ENCODE measurements around the gene RMRP.
"Not testable (repeated sequence)": the region's sequence is repeated elsewhere in the genome, so short reads cannot be mapped to it uniquely, and the experiment has no call there.

RMRP gene

DNA sequence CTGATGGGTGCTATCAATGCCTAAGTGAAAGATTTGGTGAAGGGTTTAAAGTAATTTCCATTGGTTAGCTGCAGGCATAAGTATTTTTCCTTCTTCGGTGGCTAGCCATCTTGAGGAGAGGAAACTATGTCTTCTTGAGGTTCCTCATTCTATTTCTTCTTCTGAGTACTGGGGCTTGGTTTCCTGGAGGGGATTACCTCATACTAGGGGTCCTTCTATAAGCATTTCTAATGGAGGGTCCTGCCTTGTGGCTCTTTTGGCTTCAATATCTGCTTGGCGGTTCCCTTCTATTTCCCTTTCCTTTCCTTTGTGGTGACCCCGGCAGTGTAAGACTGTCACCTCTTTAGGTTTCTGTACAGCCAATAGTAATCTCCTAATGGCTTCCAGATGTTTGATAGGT, 16.3 kb downstream of the RMRP start:
- DNase-seq (ENCODE audit: low read depth) = not testable (repeated sequence)

- not testable (repeated sequence) for DNase-seq (ENCODE audit: low read depth)
These were observed 17.4 kb downstream of the RMRP start for GRCh38 chr9:35640431-35640830.

DNA sequence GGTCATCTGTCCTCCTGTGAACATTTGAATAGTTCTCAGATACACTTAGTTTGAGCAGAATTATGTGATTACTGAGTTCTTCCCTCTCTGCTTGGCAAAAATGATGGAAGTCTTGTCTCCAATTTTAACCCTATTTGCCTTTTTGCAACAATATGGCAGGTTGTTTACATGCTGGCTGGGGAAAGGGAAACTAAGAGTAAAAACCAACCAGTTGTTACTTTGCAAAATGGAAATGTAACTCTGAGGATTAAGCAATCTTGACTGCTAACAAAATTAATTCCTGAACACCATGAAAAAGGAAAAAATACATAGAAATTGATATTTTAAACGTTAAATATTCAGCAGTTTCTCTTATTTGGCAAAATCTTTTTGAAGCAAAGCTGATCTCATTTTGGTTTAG, 18.2 kb downstream of the RMRP start:
- DNase-seq (ENCODE audit: low read depth) = no peak

GRCh38 chr9:35639225-35639624, 18.6 kb downstream of the RMRP start:
- DNase-seq (ENCODE audit: low read depth) = not testable (repeated sequence)

DNA sequence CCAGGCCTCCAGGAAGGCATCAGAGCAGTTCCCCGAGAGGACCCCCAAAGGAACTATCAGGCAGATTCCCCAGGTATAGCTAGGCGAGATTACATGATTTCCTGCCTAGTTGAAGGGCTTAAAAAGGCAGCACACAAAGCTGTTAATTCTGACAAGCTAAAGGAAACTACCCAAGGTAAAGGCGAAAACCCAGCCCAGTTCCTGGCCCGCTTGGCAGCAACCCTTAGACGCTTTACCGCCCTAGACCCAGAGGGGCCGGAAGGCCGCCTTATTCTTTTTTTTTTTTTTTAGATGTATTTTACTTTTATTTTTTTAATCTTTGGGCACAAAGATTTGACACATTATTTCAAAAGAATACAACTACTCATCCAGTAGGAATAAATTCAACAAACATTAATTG, 19.1 kb downstream of the RMRP start:
- DNase-seq (ENCODE audit: low read depth) = not testable (repeated sequence)

GRCh38 chr9:35637427-35637955, 20.3 kb downstream of the RMRP start:
- DNase-seq (ENCODE audit: low read depth) = not testable (repeated sequence)

DNA sequence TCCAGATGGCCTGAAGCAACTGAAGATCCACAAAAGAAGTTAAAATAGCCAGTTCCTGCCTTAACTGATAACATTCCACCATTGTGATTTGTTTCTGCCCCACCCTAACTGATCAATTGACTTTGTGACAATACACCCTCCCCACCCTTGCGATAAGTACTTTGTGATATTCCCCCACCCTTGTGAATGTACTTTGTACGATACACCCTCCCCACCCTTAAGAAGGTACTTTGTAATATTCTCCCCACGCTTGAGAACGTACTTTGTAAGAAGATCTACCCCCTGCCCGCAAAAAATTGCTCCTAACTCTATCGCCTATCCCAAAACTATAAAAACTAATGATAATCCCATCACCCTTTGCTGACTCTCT, 21.0 kb downstream of the RMRP start:
- DNase-seq (ENCODE audit: low read depth) = not testable (repeated sequence)

- no peak for DNase-seq (ENCODE audit: low read depth)
These were observed 21.5 kb downstream of the RMRP start for GRCh38 chr9:35636135-35636876.

- DNase-seq (ENCODE audit: low read depth) = no peak
These were observed 22.1 kb downstream of the RMRP start for GRCh38 chr9:35635730-35636129.

- no peak for DNase-seq (ENCODE audit: low read depth)
These were observed 28.2 kb downstream of the RMRP start for GRCh38 chr9:35629597-35629996.

DNA sequence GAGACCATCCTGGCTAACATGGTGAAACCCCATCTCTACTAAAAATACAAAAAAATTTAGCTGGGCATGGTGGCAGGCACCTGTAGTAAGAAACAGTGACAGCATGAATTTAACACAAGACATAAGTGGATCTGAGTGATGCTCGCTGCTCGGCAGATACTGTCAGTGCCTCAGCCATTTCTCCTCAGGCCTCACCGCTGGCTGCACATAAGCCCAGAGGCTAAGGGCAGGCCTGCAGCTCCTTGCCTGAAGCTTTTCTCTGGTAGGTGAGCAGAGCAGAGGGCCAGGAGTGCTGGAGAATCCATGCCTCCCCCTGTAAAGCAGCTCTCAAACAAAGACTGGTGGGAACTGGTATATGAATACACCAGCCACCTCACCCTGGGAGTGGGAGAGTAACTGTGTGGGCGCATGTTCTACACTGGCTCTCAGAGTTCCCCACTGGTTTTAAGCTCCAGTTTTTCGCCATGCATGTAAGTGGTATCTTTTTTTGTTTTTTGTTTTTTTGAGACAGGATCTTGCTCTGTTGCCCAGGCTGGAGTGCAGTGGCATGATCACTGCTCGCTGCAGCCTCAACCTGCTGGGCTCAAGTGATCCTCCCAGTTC, 29.3 kb downstream of the RMRP start:
- no peak for DNase-seq (ENCODE audit: low read depth)

DNA sequence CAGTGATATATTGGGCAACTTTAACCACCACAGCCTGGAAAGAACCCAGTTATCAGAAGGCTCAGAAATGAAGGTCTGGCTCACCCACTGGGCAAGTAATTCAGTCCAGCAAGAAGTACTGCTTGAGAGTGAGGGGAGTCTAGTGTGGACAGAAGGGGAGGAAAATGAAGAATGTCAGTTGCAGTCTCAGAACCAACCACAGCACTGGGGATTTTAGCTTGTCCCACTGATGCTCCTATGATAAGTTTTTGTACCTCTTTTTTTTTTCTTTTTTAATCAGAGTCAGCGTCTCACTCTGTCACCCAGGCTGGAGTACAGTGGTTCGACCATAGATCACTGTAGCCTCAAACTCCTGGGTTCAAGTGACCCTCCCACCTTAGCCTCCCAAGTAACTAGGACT, 30.2 kb downstream of the RMRP start:
- DNase-seq (ENCODE audit: low read depth) = peak; percentile 60

GRCh38 chr9:35619800-35620158, 38.0 kb downstream of the RMRP start:
- DNase-seq (ENCODE audit: low read depth) = no peak

GRCh38 chr9:35618854-35619799, 38.7 kb downstream of the RMRP start:
- DNase-seq (ENCODE audit: low read depth) = no peak

DNA sequence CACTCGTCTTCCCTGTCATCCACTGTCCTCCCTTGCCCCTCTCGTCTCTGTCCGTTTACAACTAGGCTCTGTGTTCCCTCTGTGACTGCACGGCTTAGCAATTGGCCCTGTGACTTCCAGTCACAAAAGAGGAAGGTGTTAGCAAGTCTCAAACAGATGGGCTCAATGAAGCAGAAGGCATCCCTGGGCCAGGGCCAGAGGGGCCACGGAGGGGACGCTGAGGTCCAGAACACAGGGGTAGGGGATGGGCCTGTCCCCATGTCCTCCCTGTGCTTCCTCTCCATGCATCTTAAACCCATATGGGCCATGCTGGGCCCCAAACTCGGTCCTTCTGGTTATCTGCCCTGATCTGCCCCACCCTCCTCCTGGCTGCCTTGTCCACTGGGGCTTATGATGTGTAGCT, 39.5 kb downstream of the RMRP start, which contains the start of gene CD72:
Gene CD72, minus strand, starts transcription at position 89 of the 403 bp plus-strand sequence. CDS start 110 bp downstream, outside the sequence.
- DNase-seq (ENCODE audit: low read depth) = no peak

DNA sequence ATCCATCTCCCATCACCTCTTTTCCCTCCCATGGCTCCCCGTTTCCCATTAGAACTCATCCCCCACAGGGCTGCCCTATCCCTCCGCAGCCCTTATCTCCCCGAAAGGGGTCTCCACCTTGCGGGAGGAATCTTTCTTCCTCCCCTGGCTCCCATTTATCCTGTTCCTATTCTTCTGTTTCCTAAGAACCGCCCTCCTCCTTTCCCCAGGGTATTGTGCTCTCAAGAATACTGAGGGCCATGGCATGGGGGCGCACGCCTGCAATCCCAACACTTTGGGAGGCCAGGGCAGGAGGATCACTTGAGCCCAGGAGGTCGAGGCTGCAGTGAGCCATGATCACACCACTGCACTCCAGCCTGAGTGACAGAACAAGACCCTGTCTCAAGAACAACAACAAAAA, 40.3 kb downstream of the RMRP start:
- no peak for DNase-seq (ENCODE audit: low read depth)

DNA sequence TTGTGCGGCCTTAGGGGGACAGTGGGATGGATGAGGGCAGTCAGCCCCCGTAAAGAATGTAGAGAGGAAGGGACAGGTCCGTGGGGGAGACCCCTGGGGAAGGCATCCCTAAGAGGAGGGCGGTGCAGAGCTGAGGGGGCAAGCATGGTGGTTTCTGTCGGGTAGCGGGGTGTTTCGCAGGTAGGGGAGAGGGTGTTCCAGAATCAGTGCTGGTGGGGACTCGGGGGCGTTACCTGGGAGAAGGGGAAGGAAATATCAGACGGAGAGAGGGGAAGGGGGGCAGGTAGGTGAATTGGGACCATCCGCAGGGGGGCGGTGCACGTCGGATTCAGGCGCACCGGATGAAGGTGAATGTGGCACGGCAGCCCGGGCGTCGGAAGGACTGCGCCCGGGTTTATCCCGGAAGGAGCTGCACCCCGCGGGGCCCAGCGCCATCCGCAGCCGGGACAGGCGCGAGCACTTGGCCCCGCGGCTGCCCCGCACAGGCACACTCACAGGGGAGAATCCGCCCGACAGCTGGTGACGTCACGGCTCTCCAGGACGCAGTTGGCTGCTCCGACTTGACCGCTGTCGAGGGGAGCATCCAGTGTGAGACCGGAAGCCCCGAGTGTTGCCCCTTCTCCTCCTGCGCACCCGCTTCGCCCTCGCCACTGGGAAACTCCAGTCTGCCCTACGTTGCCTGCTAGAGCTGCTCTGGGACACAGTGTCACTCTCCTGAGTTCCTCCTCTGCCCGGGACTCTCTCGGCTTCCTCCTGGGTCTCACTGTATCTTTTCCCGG, 40.9 kb downstream of the RMRP start:
- DNase-seq (ENCODE audit: low read depth) = peak; percentile 62

DNA sequence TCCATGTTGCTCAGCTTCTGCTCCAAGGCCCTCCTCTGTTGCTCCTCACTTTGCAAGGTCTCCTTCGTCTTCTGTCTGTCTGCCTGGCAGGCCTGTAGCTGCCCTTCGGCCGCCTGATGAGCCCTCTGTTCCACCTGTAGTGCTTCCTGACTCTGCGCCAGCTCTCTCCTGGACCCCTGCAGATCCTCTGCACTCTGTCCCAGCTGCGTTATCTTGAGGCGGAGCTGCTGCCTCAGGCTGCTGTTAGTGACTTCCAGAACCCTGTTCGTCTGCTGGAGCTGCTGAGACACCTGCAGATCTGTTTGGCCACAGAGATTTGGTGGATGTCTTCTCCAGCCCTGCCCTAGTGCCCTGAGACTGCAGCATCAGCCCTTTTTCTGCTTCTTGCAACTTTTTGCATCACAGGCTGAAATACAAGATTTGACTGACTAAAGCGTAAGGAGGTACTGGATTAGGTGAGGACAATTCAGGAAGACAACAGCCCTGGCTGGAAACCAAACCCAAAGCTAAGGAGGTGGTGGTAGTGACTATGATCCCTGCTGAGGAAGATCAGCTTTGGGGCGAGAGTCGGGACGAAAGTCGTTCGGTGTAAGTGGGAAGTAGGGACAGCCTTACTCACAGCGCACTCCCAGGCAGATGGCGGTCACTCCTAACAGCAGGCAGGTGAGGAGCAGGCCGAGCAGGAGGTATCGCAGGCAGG, 41.7 kb downstream of the RMRP start:
- DNase-seq (ENCODE audit: low read depth) = no peak

DNA sequence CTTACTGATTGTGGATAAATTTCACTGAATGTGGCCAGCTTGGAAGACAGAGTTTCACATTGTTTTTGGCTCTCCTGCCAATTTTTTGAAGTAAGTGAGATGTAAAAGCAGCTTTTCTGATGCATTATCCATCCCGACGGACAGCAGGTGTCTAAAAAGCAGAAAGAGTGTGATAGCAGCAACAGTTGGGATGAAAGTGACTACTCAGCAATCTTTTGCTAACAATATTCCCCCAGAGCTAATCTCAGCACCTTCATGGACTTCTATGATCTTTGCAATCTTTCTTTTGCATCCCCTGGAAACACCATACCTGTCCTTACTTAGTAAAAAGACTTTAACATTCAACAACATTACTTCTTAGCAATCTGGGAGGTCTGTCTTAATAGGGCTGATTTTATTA, 45.0 kb downstream of the RMRP start:
- DNase-seq (ENCODE audit: low read depth) = no peak

GRCh38 chr9:35612066-35612465, 45.8 kb downstream of the RMRP start:
- not testable (repeated sequence) for DNase-seq (ENCODE audit: low read depth)

GRCh38 chr9:35611230-35611797, 46.5 kb downstream of the RMRP start:
- peak; percentile 50 for DNase-seq (ENCODE audit: low read depth)
